ENCODE results near the gene PRR29.

PRR29 gene

GRCh38 chr17:63955791-63956190 is 42.4 kb upstream of the PRR29 start:
- no peak for TF ChIP-seq CTCF (IDR thresholded peaks at IDR 0.05; ENCODE audit: insufficient read depth, missing control alignments)
- DNase-seq (ENCODE audit: insufficient read length, low spot score) (no peak), FAIRE-seq (no peak)

GRCh38 chr17:63956296-63956920 is 41.7 kb upstream of the PRR29 start:
- DNase-seq (ENCODE audit: insufficient read length, low spot score) (no peak), FAIRE-seq (no peak)
- no peak for TF ChIP-seq CTCF (IDR thresholded peaks at IDR 0.05; ENCODE audit: insufficient read depth, missing control alignments)

GRCh38 chr17:63960006-63960405 is 38.1 kb upstream of the PRR29 start:
- DNase-seq (ENCODE audit: insufficient read length, low spot score) (no peak), FAIRE-seq (no peak)
- no peak for TF ChIP-seq CTCF (IDR thresholded peaks at IDR 0.05; ENCODE audit: insufficient read depth, missing control alignments)

GRCh38 chr17:63960430-63960829 is 37.7 kb upstream of the PRR29 start:
- TF ChIP-seq CTCF (IDR thresholded peaks at IDR 0.05; ENCODE audit: insufficient read depth, missing control alignments), result no peak
- no peak for DNase-seq (ENCODE audit: insufficient read length, low spot score)
- FAIRE-seq, result no peak

- DNase-seq (ENCODE audit: insufficient read length, low spot score) (no peak), FAIRE-seq (no peak)
- TF ChIP-seq CTCF (IDR thresholded peaks at IDR 0.05; ENCODE audit: insufficient read depth, missing control alignments), result no peak
Observed at GRCh38 chr17:63961355-63962212, 36.6 kb upstream of the PRR29 start.

- DNase-seq (ENCODE audit: insufficient read length, low spot score), result no peak
- no peak for TF ChIP-seq CTCF (IDR thresholded peaks at IDR 0.05; ENCODE audit: insufficient read depth, missing control alignments)
- FAIRE-seq, result no peak
Observed at GRCh38 chr17:63962298-63962744, 35.8 kb upstream of the PRR29 start.

- TF ChIP-seq CTCF (IDR thresholded peaks at IDR 0.05; ENCODE audit: insufficient read depth, missing control alignments), result no peak
- FAIRE-seq, result no peak
Observed at GRCh38 chr17:63963123-63963522, 35.0 kb upstream of the PRR29 start.

More at GRCh38 chr17:63963123-63963522, 35.0 kb upstream of the PRR29 start:
- no peak for DNase-seq (ENCODE audit: insufficient read length, low spot score)

Measured in D721Med (cell line).